Gastroesophageal sphincter (tissue), 4 donors: ENCODE data around the gene IL1B. TPM values are rescaled to one million over a fixed set of nuclear protein-coding genes. Genes with fewer than 3 reads are reported as not detected.

Experiments
- ATAC-seq: fragments of 150-250 bp; one replicate; pipeline ENCODE4 v1.9.1; 2016; ENCODE audit warnings: mild to moderate bottlenecking, moderate library complexity
- H3K27ac ChIP-seq, 4 donors: fragments of 200-600 bp; sonication (generic) in 3 of 4; 1 replicate in 3 of 4; 2 replicates in 1 of 4; pipeline ENCODE4 v1.5.1; 2016 to 2019
- H3K27me3 ChIP-seq: fragments of 200-600 bp; sonication (generic); one replicate; pipeline ENCODE4 v1.5.1; 2019
- H3K36me3 ChIP-seq, 2 donors: fragments of 200-600 bp; sonication (generic); one replicate each; pipeline ENCODE4 v1.5.1; 2019; ENCODE audit warnings: control low read depth in 1 of 2
- H3K4me1 ChIP-seq, 3 donors: fragments of 200-600 bp; sonication (generic); 1 replicate in 2 of 3; 2 replicates in 1 of 3; pipeline ENCODE4 v1.5.1; 2016 to 2019; ENCODE audit warnings: control low read depth in 2 of 3
- H3K4me3 ChIP-seq, 2 donors: fragments of 200-600 bp; sonication (generic); one replicate each; pipeline ENCODE4 v1.5.1; 2019; ENCODE audit warnings: mild to moderate bottlenecking in 1 of 2, moderate library complexity in 1 of 2
- H3K9me3 ChIP-seq, 3 donors: fragments of 200-600 bp; sonication (generic); one replicate each; pipeline ENCODE4 v1.5.1; 2017 to 2019; ENCODE audit warnings: control low read depth in 2 of 3
- CTCF ChIP-seq, 4 experiments: fragments of 200-600 bp in 2 of 4; fragments of 450-650 bp in 2 of 4; sonication (generic) in 1 of 4; IDR thresholded peaks; one replicate each; pipeline ENCODE4 v1.5.1; 2017 to 2019; ENCODE audit warnings: antibody characterized with exemption in 4 of 4, mild to moderate bottlenecking in 2 of 4, moderate library complexity in 2 of 4
- EP300 ChIP-seq: sonication (generic); formaldehyde crosslinking; IDR thresholded peaks from one replicate; pipeline ENCODE4 v1.6.1; 2017; ENCODE audit warnings: antibody characterized with exemption, mild to moderate bottlenecking
- POLR2A ChIP-seq, 2 donors: fragments of 450-650 bp; IDR thresholded peaks; one replicate each; pipeline ENCODE4 v1.6.1; 2017; ENCODE audit warnings: antibody characterized with exemption in 2 of 2, mild to moderate bottlenecking in 2 of 2, moderate library complexity in 1 of 2
- POLR2AphosphoS5 ChIP-seq: sonication (generic); formaldehyde crosslinking; IDR thresholded peaks from one replicate; pipeline ENCODE4 v1.6.1; 2017; ENCODE audit warnings: antibody characterized with exemption
- WGBS, 2 donors: methylation state at CpG; one replicate each; pipeline ENCODE4 v1.1.5; 2018; ENCODE audit warnings: low coverage in 1 of 2; 5-methylcytosine and 5-hydroxymethylcytosine counted together
- total RNA-seq, 4 donors: library from RNA; depleted of rRNA; stranded (reverse); fragments of >200 nt; gene quantifications; one replicate each; pipeline ENCODE4 v1.1.0, GENCODE V29; 2016

Gene IL1B
- total RNA-seq, 4 donors from 2014 or later, result 2.7 to 3.2 TPM; not detected in 2

- no peak overlapping the region for H3K4me3 ChIP-seq
- H3K27ac ChIP-seq, result no peak overlapping the region
- ATAC-seq, result no peak
- no peaks in the 10 kb centered on the region for H3K27me3 ChIP-seq
- WGBS, 2 donors, result 56 to 100% methylated on average over 1 to 2 of the region's 2 CpGs
- TF ChIP-seq POLR2A (IDR thresholded peaks at IDR 0.05) (no peak), POLR2AphosphoS5 (no peak), EP300 (no peak), CTCF (IDR thresholded peaks at IDR 0.05) (no peak)
- peaks cover 0 to 8% (median 0%) of the 10 kb centered on the region in 3 donors for H3K4me1 ChIP-seq
- no peaks in the 10 kb centered on the region for H3K9me3 ChIP-seq
- H3K36me3 ChIP-seq, result no peaks in the 10 kb centered on the region
These were observed 5.1 kb downstream of the IL1B start for GRCh38 chr2:112831513-112831845.

GRCh38 chr2:112830682-112831512, 5.7 kb downstream of the IL1B start:
- no peak for ATAC-seq
- H3K4me3 ChIP-seq, result no peak overlapping the region
- H3K9me3 ChIP-seq, result no peaks in the 10 kb centered on the region
- no peaks in the 10 kb centered on the region for H3K27me3 ChIP-seq
- no peak for TF ChIP-seq CTCF (IDR thresholded peaks at IDR 0.05)
- TF ChIP-seq POLR2A (IDR thresholded peaks at IDR 0.05), result no peak
- no peak for TF ChIP-seq POLR2AphosphoS5
- no peak for TF ChIP-seq EP300
- no peak overlapping the region for H3K27ac ChIP-seq
- 73 to 88% methylated on average over 3 to 5 of the region's 5 CpGs for WGBS, 2 donors
- H3K36me3 ChIP-seq, result no peaks in the 10 kb centered on the region
- peaks cover 0 to 2% (median 0%) of the 10 kb centered on the region in 3 donors for H3K4me1 ChIP-seq

GRCh38 chr2:112829961-112830681, 6.5 kb downstream of the IL1B start:
- no peak for TF ChIP-seq CTCF (IDR thresholded peaks at IDR 0.05)
- no peak for TF ChIP-seq EP300
- no peak for TF ChIP-seq POLR2A (IDR thresholded peaks at IDR 0.05)
- no peak for TF ChIP-seq POLR2AphosphoS5
- no peak for ATAC-seq
- Histone ChIP-seq H3K9me3 (no peaks in the 10 kb centered on the region), H3K4me1 (peaks cover 0 to 3% (median 0%) of the 10 kb centered on the region in 3 donors), H3K27ac (no peak overlapping the region), H3K36me3 (no peaks in the 10 kb centered on the region), H3K27me3 (no peaks in the 10 kb centered on the region), H3K4me3 (no peak overlapping the region)
- WGBS, 2 donors, result 90 to 99% methylated on average over 8 to 9 of the region's 10 CpGs

GRCh38 chr2:112829101-112829960, 7.2 kb downstream of the IL1B start:
- WGBS, 2 donors, result 73 to 100% methylated on average over 3 to 5 of the region's 5 CpGs
- TF ChIP-seq CTCF (IDR thresholded peaks at IDR 0.05) (no peak), EP300 (no peak), POLR2A (IDR thresholded peaks at IDR 0.05) (no peak), POLR2AphosphoS5 (no peak)
- Histone ChIP-seq H3K27me3 (no peaks in the 10 kb centered on the region), H3K27ac (no peak overlapping the region), H3K4me1 (peaks cover 0 to 10% (median 0%) of the 10 kb centered on the region in 3 donors), H3K4me3 (no peak overlapping the region), H3K36me3 (no peaks in the 10 kb centered on the region), H3K9me3 (no peaks in the 10 kb centered on the region)
- ATAC-seq, result no peak
